OCI-LY3 (cell line): ENCODE measurements around the gene NIPSNAP2.

ENCODE experiments used
- EZH2phosphoT487 ChIP-seq: fragments of 200-600 bp; shearing (Covaris generic); IDR thresholded peaks from 2 replicates; pipeline ENCODE4 v1.6.1; 2018; ENCODE audit warnings: antibody characterized with exemption, mixed run types, low read depth
- TF ChIP-seq, protein P1 (sequence below): fragments of 200-600, 300-600 bp; sonication (generic); IDR thresholded peaks from 2 replicates; pipeline ENCODE4 v1.5.1; 2014; ENCODE audit warnings: antibody characterized with exemption, low read length, low read depth

DNA sequence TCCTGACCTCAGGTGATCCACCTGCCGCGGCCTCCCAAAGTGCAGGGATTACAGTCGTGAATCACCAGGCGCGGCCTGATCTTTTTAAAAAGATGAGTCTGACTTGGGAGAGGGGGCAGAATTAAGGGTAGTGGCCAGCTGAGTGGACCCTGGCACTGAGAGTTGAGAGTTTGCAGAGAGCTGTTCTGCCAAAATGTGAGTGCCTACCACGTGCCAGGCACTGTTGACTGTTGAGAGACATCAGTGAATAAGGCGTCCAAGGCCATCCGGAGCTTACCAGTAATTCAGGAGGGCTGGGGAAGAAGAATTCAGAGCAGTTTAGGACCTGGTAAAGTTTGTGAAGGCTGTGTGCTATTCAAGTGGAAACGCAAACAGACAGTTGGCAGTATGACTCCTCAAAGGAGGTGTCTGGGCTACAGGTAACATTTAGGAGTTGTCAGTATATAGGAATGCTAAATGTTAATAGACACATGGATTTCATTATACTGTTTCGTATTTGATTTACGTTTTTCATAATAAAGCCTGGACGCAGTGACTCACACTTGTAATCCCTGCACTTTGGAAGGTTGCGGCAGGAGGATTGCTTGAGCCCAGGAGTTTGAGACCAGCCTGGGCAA lies 1.5 kb downstream of the NIPSNAP2 start:
- TF ChIP-seq, protein P1, sequence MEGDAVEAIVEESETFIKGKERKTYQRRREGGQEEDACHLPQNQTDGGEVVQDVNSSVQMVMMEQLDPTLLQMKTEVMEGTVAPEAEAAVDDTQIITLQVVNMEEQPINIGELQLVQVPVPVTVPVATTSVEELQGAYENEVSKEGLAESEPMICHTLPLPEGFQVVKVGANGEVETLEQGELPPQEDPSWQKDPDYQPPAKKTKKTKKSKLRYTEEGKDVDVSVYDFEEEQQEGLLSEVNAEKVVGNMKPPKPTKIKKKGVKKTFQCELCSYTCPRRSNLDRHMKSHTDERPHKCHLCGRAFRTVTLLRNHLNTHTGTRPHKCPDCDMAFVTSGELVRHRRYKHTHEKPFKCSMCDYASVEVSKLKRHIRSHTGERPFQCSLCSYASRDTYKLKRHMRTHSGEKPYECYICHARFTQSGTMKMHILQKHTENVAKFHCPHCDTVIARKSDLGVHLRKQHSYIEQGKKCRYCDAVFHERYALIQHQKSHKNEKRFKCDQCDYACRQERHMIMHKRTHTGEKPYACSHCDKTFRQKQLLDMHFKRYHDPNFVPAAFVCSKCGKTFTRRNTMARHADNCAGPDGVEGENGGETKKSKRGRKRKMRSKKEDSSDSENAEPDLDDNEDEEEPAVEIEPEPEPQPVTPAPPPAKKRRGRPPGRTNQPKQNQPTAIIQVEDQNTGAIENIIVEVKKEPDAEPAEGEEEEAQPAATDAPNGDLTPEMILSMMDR, result no peak
- TF ChIP-seq EZH2phosphoT487, result no peak
